NOMO-1 treated with dmso at 0.1 percent for 144 hours (cell line): ENCODE data around the gene ELL3.
"Not testable (repeated sequence)": the region's sequence is repeated elsewhere in the genome, so short reads cannot be mapped to it uniquely, and the experiment has no call there.

ENCODE experiments used
- DNase-seq: peaks from one replicate; lab custom pipeline; 2025; ENCODE audit not compliant: unreplicated experiment; lab: John Stamatoyannopoulos, UW

ELL3 gene

GRCh38 chr15:43776718-43777266, at the start of gene ELL3:
ELL3 (minus strand) TSS chr15:43776966; CDS start chr15:43776901, 65 bp downstream.
- DNase-seq, result peak; percentile 71

- DNase-seq, result no peak
These were observed 49.3 kb upstream of the ELL3 start for GRCh38 chr15:43826029-43826507.

GRCh38 chr15:43825305-43825704, 48.5 kb upstream of the ELL3 start:
- DNase-seq, result not testable (repeated sequence)

GRCh38 chr15:43824302-43825246, 47.8 kb upstream of the ELL3 start, which contains the start of gene MFAP1:
MFAP1 (minus strand) TSS chr15:43824690; CDS start chr15:43824569, 121 bp downstream.
- peak; percentile 98 for DNase-seq

GRCh38 chr15:43821505-43821904, 44.7 kb upstream of the ELL3 start:
- DNase-seq, result no peak

- DNase-seq, result not testable (repeated sequence)
These were observed 38.3 kb upstream of the ELL3 start for GRCh38 chr15:43815064-43815463.

- DNase-seq, result peak; percentile 40
These were observed 32.4 kb upstream of the ELL3 start for GRCh38 chr15:43808960-43809678.

- no peak for DNase-seq
These were observed 31.7 kb upstream of the ELL3 start for GRCh38 chr15:43808435-43808950.

- not testable (repeated sequence) for DNase-seq
These were observed 25.9 kb upstream of the ELL3 start for GRCh38 chr15:43802676-43803075.

GRCh38 chr15:43800286-43801141, 23.7 kb upstream of the ELL3 start, which contains the start of gene HYPK:
HYPK (plus strand) TSS chr15:43800599; CDS start chr15:43800623, 24 bp downstream.
- DNase-seq, result peak; percentile 90

GRCh38 chr15:43799945-43800285, 23.1 kb upstream of the ELL3 start, which contains the start of gene SERINC4:
SERINC4 (minus strand) TSS chr15:43800220; CDS start chr15:43799986, 234 bp downstream.
- no peak for DNase-seq

- DNase-seq, result no peak
These were observed 22.6 kb upstream of the ELL3 start for GRCh38 chr15:43799209-43799944.

- DNase-seq, result no peak
These were observed 19.8 kb upstream of the ELL3 start for GRCh38 chr15:43796566-43796965.

- no peak for DNase-seq
These were observed 19.2 kb upstream of the ELL3 start for GRCh38 chr15:43795997-43796396.

- DNase-seq, result no peak
These were observed 18.4 kb upstream of the ELL3 start for GRCh38 chr15:43795197-43795596.

- no peak for DNase-seq
These were observed 17.7 kb upstream of the ELL3 start for GRCh38 chr15:43794269-43795037.

- no peak for DNase-seq
These were observed 16.9 kb upstream of the ELL3 start for GRCh38 chr15:43793647-43794046.

GRCh38 chr15:43792761-43793476, 16.2 kb upstream of the ELL3 start:
- DNase-seq, result no peak
